RWPE1 (cell line): ENCODE results near the gene CHRNA9.

Experiments
- CTCF ChIA-PET: fragments of 350-600 bp; sonication (Branson Sonifier 250); formaldehyde crosslinking; extraction: SDS; loops from one replicate; lab custom pipeline; 2021; lab: Yijun Ruan, JAX
- POLR2A ChIA-PET: fragments of 400-600 bp; formaldehyde crosslinking; extraction: SDS; loops from one replicate; lab custom pipeline; 2020; ENCODE audit warnings: antibody characterized with exemption; ENCODE audit not compliant: low non-redundant PET; lab: Yijun Ruan, JAX
- DNase-seq: peaks from one replicate; pipeline ENCODE4 v3.0.0; 2012; ENCODE audit warnings: low spot score
- H3K27ac ChIP-seq: fragments of 450-650 bp; 2 replicates; pipeline ENCODE4 v1.5.1; 2017
- CTCF ChIP-seq: fragments of 450-650 bp; conservative IDR thresholded peaks from 2 replicates; pipeline ENCODE4 v1.5.1; 2017; ENCODE audit warnings: low read depth, mild to moderate bottlenecking

CHRNA9 gene

DNA sequence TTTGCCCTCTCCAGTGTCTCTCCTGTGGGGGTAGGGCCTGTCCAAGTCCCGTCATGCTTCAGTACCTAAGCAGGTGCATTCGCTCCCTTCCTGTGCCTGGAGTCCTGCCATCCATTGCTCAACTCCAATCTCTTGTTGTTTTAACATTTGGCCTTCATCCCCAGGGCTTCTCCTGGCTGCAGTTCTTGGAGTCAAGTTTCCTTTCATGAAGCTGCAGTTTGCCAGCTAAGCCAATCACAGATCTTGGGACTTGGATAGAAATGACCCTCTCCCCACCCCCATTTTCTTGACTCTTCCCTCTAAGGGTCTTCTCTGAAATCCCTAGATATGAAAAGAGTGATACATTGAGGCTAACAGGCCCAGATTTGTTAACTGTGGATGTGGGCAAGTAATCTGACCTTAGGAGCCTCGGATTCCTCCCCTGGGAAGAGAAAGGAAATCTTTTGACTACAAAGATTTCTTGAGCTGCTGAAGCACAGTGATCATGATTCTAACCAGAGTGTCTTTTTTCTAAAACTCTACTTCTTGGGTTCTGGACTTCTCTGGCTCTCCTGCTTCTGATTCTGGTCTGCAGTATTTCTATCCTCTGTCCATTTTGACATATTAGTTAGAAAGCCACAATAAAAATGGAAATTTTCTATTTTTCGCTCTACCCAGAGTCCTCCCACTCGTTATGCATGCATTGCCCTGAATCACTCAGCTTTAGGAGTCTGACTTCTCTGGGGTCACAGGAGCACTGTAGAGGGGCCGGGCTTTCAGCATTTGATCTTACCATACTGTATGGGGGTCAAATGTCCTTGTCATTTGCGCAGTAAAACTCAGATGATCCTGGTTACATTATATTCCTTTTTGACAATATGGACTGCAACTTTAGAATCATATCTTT lies 61.0 kb downstream of the CHRNA9 start:
- no peak overlapping the region for H3K27ac ChIP-seq
- DNase-seq, result peak; percentile 48
- CTCF ChIA-PET, result interaction anchor here (0.6 kb wide), 1 partner anchor 1316 kb away, joined by 4 read pairs; no protein-coding TSS in a partner anchor
- no peak for TF ChIP-seq CTCF
- POLR2A ChIA-PET, result no interaction called here

GRCh38 chr4:40399578-40399977 lies 64.4 kb downstream of the CHRNA9 start:
- no peak for TF ChIP-seq CTCF
- CTCF ChIA-PET, result no interaction called here
- H3K27ac ChIP-seq, result no peak overlapping the region
- POLR2A ChIA-PET, result no interaction called here
- no peak for DNase-seq

GRCh38 chr4:40401096-40401495 lies 66.0 kb downstream of the CHRNA9 start:
- CTCF ChIA-PET, result no interaction called here
- no peak for TF ChIP-seq CTCF
- DNase-seq, result no peak
- POLR2A ChIA-PET, result no interaction called here
- no peak overlapping the region for H3K27ac ChIP-seq

GRCh38 chr4:40401631-40402030 lies 66.5 kb downstream of the CHRNA9 start:
- no peak for DNase-seq
- CTCF ChIA-PET, result no interaction called here
- no peak overlapping the region for H3K27ac ChIP-seq
- no peak for TF ChIP-seq CTCF
- POLR2A ChIA-PET, result no interaction called here

DNA sequence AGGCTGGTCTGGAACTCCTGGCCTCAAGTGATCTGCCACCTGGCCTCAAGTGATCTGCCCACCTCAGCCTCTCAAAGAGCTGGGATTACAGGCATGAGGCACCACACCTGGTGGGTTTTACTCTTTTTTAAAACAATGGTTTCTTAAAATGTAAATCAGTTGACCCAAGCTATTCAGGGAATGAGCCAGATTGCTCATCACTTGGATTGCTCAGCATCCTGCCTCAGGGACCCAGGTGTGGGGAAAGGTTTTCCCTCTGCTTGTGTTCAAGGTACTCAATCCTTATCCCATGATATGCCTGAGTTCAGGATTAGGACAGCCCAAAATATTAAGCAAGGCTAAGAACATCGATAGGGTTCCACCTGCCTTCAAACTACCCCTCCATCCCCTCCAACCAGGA lies 67.4 kb downstream of the CHRNA9 start:
- H3K27ac ChIP-seq, result no peak overlapping the region
- POLR2A ChIA-PET, result no interaction called here
- no peak for TF ChIP-seq CTCF
- no peak for DNase-seq
- CTCF ChIA-PET, result interaction anchor here (0.6 kb wide), 1 partner anchor 473 kb away, joined by 3 read pairs; no protein-coding TSS in a partner anchor

DNA sequence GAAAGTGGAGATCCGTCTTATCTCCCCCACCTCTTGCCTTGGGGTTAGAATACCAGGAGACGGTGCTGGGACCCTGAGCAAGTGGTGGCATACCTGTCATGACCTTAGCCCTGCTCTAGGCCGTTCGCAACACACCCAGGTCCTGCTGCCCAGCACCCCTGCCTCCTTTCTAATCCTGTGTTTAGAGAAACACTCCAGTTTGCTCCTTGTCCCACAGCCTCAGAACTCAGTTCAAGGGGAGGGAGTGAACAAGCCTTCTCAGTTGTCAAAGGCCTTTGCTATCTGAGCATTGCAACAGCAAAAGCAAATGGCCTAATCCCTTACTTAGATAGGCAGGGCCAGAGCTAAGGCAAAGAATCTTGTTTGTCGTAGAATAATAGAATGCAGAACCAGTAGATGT lies 67.9 kb downstream of the CHRNA9 start:
- no peak overlapping the region for H3K27ac ChIP-seq
- TF ChIP-seq CTCF, result no peak
- ChIA-PET POLR2A (no interaction called here), CTCF (interaction anchor here (0.6 kb wide), 2 partner anchors 451 to 473 kb away, joined by 3 read pairs; no protein-coding TSS in a partner anchor)
- DNase-seq, result no peak
